ENCODE results near the gene TMBIM6. TPM values are rescaled to one million over a fixed set of nuclear protein-coding genes. Genes with fewer than 3 reads are reported as not detected.

The TMBIM6 gene
- polyA plus RNA-seq, 2 donors: 169 to 252 TPM

- Histone ChIP-seq H3K27ac (ENCODE audit: low read depth in 2 of 2, low read length in 1 of 2) (no peak overlapping the region), H3K27me3 (ENCODE audit: control insufficient read depth in 1 of 2, insufficient read depth in 2 of 2, low read length in 2 of 2) (no peaks in the 10 kb centered on the region), H3K9me3 (ENCODE audit: control insufficient read depth in 2 of 2, insufficient read depth in 1 of 2, low read depth in 1 of 2, low read length in 1 of 2) (no peaks in the 10 kb centered on the region), H3K4me3 (ENCODE audit: low read depth in 1 of 2, low read length in 2 of 2) (no peak overlapping the region), H3K4me1 (ENCODE audit: control insufficient read depth in 2 of 2, insufficient read depth in 2 of 2, low read length in 1 of 2) (peaks cover 0 to 2% of the 10 kb centered on the region in 2 donors), H3K36me3 (ENCODE audit: control insufficient read depth in 2 of 2, insufficient read depth in 2 of 2, low read length in 1 of 2) (peaks cover 0 to 30% of the 10 kb centered on the region in 2 donors)
- 79 to 85% methylated on average over 16 to 17 of the region's 17 CpGs for WGBS, 2 donors
Observed at GRCh38 chr12:49801141-49802063, 60.0 kb downstream of the TMBIM6 start.

GRCh38 chr12:49803693-49804450, 62.5 kb downstream of the TMBIM6 start:
- Histone ChIP-seq H3K4me3 (ENCODE audit: low read depth in 1 of 2, low read length in 2 of 2) (no peak overlapping the region), H3K27ac (ENCODE audit: low read depth in 2 of 2, low read length in 1 of 2) (no peak overlapping the region), H3K9me3 (ENCODE audit: control insufficient read depth in 2 of 2, insufficient read depth in 1 of 2, low read depth in 1 of 2, low read length in 1 of 2) (no peaks in the 10 kb centered on the region), H3K27me3 (ENCODE audit: control insufficient read depth in 1 of 2, insufficient read depth in 2 of 2, low read length in 2 of 2) (no peaks in the 10 kb centered on the region), H3K36me3 (ENCODE audit: control insufficient read depth in 2 of 2, insufficient read depth in 2 of 2, low read length in 1 of 2) (peaks cover 0 to 18% of the 10 kb centered on the region in 2 donors), H3K4me1 (ENCODE audit: control insufficient read depth in 2 of 2, insufficient read depth in 2 of 2, low read length in 1 of 2) (peaks cover 0 to 2% of the 10 kb centered on the region in 2 donors)
- WGBS, 2 donors: 67 to 68% methylated on average over 11 to 12 of the region's 12 CpGs

- peaks cover 2 to 3% of the 10 kb centered on the region in 2 donors for H3K4me1 ChIP-seq (ENCODE audit: control insufficient read depth in 2 of 2, insufficient read depth in 2 of 2, low read length in 1 of 2)
- WGBS, 2 donors: 91 to 94% methylated on average over 10 of the region's 10 CpGs
- H3K4me3 ChIP-seq (ENCODE audit: low read depth in 1 of 2, low read length in 2 of 2): no peak overlapping the region
- H3K36me3 ChIP-seq (ENCODE audit: control insufficient read depth in 2 of 2, insufficient read depth in 2 of 2, low read length in 1 of 2): peaks cover 0 to 18% of the 10 kb centered on the region in 2 donors
- H3K27me3 ChIP-seq (ENCODE audit: control insufficient read depth in 1 of 2, insufficient read depth in 2 of 2, low read length in 2 of 2): no peaks in the 10 kb centered on the region
- no peak overlapping the region for H3K27ac ChIP-seq (ENCODE audit: low read depth in 2 of 2, low read length in 1 of 2)
- H3K9me3 ChIP-seq (ENCODE audit: control insufficient read depth in 2 of 2, insufficient read depth in 1 of 2, low read depth in 1 of 2, low read length in 1 of 2): no peaks in the 10 kb centered on the region
Observed at GRCh38 chr12:49804821-49805220, 63.5 kb downstream of the TMBIM6 start.

- Histone ChIP-seq H3K9me3 (ENCODE audit: control insufficient read depth in 2 of 2, insufficient read depth in 1 of 2, low read depth in 1 of 2, low read length in 1 of 2) (no peaks in the 10 kb centered on the region), H3K4me3 (ENCODE audit: low read depth in 1 of 2, low read length in 2 of 2) (no peak overlapping the region), H3K4me1 (ENCODE audit: control insufficient read depth in 2 of 2, insufficient read depth in 2 of 2, low read length in 1 of 2) (peaks cover 2 to 5% of the 10 kb centered on the region in 2 donors), H3K27ac (ENCODE audit: low read depth in 2 of 2, low read length in 1 of 2) (no peak overlapping the region), H3K36me3 (ENCODE audit: control insufficient read depth in 2 of 2, insufficient read depth in 2 of 2, low read length in 1 of 2) (peaks cover 0 to 18% of the 10 kb centered on the region in 2 donors), H3K27me3 (ENCODE audit: control insufficient read depth in 1 of 2, insufficient read depth in 2 of 2, low read length in 2 of 2) (no peaks in the 10 kb centered on the region)
- WGBS, 2 donors: 89% methylated on average over 5 of the region's 5 CpGs
Observed at GRCh38 chr12:49805409-49805808, 64.1 kb downstream of the TMBIM6 start.

GRCh38 chr12:49806321-49806813, 65.0 kb downstream of the TMBIM6 start:
- H3K4me1 ChIP-seq (ENCODE audit: control insufficient read depth in 2 of 2, insufficient read depth in 2 of 2, low read length in 1 of 2): peaks cover 2 to 5% of the 10 kb centered on the region in 2 donors
- H3K4me3 ChIP-seq (ENCODE audit: low read depth in 1 of 2, low read length in 2 of 2): no peak overlapping the region
- no peak overlapping the region for H3K27ac ChIP-seq (ENCODE audit: low read depth in 2 of 2, low read length in 1 of 2)
- no peaks in the 10 kb centered on the region for H3K27me3 ChIP-seq (ENCODE audit: control insufficient read depth in 1 of 2, insufficient read depth in 2 of 2, low read length in 2 of 2)
- WGBS, 2 donors: 80 to 89% methylated on average over 7 of the region's 7 CpGs
- peaks cover 0 to 18% of the 10 kb centered on the region in 2 donors for H3K36me3 ChIP-seq (ENCODE audit: control insufficient read depth in 2 of 2, insufficient read depth in 2 of 2, low read length in 1 of 2)
- H3K9me3 ChIP-seq (ENCODE audit: control insufficient read depth in 2 of 2, insufficient read depth in 1 of 2, low read depth in 1 of 2, low read length in 1 of 2): no peaks in the 10 kb centered on the region

- Histone ChIP-seq H3K36me3 (ENCODE audit: control insufficient read depth in 2 of 2, insufficient read depth in 2 of 2, low read length in 1 of 2) (peaks cover 0 to 16% of the 10 kb centered on the region in 2 donors), H3K9me3 (ENCODE audit: control insufficient read depth in 2 of 2, insufficient read depth in 1 of 2, low read depth in 1 of 2, low read length in 1 of 2) (no peaks in the 10 kb centered on the region), H3K4me1 (ENCODE audit: control insufficient read depth in 2 of 2, insufficient read depth in 2 of 2, low read length in 1 of 2) (peaks cover 2 to 5% of the 10 kb centered on the region in 2 donors), H3K27me3 (ENCODE audit: control insufficient read depth in 1 of 2, insufficient read depth in 2 of 2, low read length in 2 of 2) (no peaks in the 10 kb centered on the region), H3K4me3 (ENCODE audit: low read depth in 1 of 2, low read length in 2 of 2) (no peak overlapping the region), H3K27ac (ENCODE audit: low read depth in 2 of 2, low read length in 1 of 2) (no peak overlapping the region)
- 90 to 91% methylated on average over 7 of the region's 7 CpGs for WGBS, 2 donors
Observed at GRCh38 chr12:49806877-49807276, 65.5 kb downstream of the TMBIM6 start.

GRCh38 chr12:49807991-49808580, 66.7 kb downstream of the TMBIM6 start:
- Histone ChIP-seq H3K9me3 (ENCODE audit: control insufficient read depth in 2 of 2, insufficient read depth in 1 of 2, low read depth in 1 of 2, low read length in 1 of 2) (no peaks in the 10 kb centered on the region), H3K4me1 (ENCODE audit: control insufficient read depth in 2 of 2, insufficient read depth in 2 of 2, low read length in 1 of 2) (peaks cover 2 to 5% of the 10 kb centered on the region in 2 donors), H3K27me3 (ENCODE audit: control insufficient read depth in 1 of 2, insufficient read depth in 2 of 2, low read length in 2 of 2) (no peaks in the 10 kb centered on the region), H3K27ac (ENCODE audit: low read depth in 2 of 2, low read length in 1 of 2) (no peak overlapping the region), H3K4me3 (ENCODE audit: low read depth in 1 of 2, low read length in 2 of 2) (no peak overlapping the region), H3K36me3 (ENCODE audit: control insufficient read depth in 2 of 2, insufficient read depth in 2 of 2, low read length in 1 of 2) (peaks cover 0 to 10% of the 10 kb centered on the region in 2 donors)
- WGBS, 2 donors: 86 to 90% methylated on average over 12 of the region's 12 CpGs

GRCh38 chr12:49808686-49809380, 67.5 kb downstream of the TMBIM6 start:
- Histone ChIP-seq H3K27ac (ENCODE audit: low read depth in 2 of 2, low read length in 1 of 2) (peak overlapping the region; percentile 19 to 68), H3K4me1 (ENCODE audit: control insufficient read depth in 2 of 2, insufficient read depth in 2 of 2, low read length in 1 of 2) (peaks cover 2 to 5% of the 10 kb centered on the region in 2 donors), H3K36me3 (ENCODE audit: control insufficient read depth in 2 of 2, insufficient read depth in 2 of 2, low read length in 1 of 2) (peaks cover 0 to 6% of the 10 kb centered on the region in 2 donors), H3K4me3 (ENCODE audit: low read depth in 1 of 2, low read length in 2 of 2) (no peak overlapping the region), H3K9me3 (ENCODE audit: control insufficient read depth in 2 of 2, insufficient read depth in 1 of 2, low read depth in 1 of 2, low read length in 1 of 2) (no peaks in the 10 kb centered on the region), H3K27me3 (ENCODE audit: control insufficient read depth in 1 of 2, insufficient read depth in 2 of 2, low read length in 2 of 2) (no peaks in the 10 kb centered on the region)
- 59 to 65% methylated on average over 14 of the region's 14 CpGs for WGBS, 2 donors

All from esophagus (tissue), 2 donors.